Breast epithelium (tissue), 3 donors: ENCODE measurements around the gene SCN7A.

Source experiments
- POLR2AphosphoS5 ChIP-seq, 3 donors: sonication (generic); formaldehyde crosslinking; IDR thresholded peaks; one replicate each; pipeline ENCODE4 v1.6.1; 2017; ENCODE audit warnings: antibody characterized with exemption in 3 of 3
- TF ChIP-seq, protein P1 (sequence below), 3 donors: fragments of 450-650 bp; IDR thresholded peaks; one replicate each; pipeline ENCODE4 v1.5.1; 2016 to 2017; ENCODE audit warnings: antibody characterized with exemption in 3 of 3, mild to moderate bottlenecking in 3 of 3, moderate library complexity in 3 of 3

DNA sequence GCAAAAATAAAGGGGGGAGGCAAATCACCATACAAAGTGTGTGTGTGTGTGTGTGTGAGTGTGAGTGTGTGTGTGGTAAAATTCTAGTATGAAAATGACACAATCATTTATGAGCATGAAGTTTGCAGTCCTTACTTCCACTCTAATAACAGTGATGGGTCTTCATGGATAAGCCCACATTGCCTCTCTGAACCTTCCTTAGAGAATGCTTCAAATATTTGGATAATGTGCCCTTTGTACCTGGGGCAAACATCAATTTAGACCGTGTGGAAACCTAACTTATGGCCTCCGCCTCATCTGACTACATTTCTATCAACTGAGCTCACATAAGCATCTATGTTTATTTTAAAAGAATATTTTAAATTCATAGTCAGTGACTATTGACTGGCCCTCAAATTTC lies 122.0 kb downstream of the SCN7A start:
- TF ChIP-seq, protein P1, sequence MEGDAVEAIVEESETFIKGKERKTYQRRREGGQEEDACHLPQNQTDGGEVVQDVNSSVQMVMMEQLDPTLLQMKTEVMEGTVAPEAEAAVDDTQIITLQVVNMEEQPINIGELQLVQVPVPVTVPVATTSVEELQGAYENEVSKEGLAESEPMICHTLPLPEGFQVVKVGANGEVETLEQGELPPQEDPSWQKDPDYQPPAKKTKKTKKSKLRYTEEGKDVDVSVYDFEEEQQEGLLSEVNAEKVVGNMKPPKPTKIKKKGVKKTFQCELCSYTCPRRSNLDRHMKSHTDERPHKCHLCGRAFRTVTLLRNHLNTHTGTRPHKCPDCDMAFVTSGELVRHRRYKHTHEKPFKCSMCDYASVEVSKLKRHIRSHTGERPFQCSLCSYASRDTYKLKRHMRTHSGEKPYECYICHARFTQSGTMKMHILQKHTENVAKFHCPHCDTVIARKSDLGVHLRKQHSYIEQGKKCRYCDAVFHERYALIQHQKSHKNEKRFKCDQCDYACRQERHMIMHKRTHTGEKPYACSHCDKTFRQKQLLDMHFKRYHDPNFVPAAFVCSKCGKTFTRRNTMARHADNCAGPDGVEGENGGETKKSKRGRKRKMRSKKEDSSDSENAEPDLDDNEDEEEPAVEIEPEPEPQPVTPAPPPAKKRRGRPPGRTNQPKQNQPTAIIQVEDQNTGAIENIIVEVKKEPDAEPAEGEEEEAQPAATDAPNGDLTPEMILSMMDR (IDR thresholded peaks at IDR 0.05): no peak
- no peak for TF ChIP-seq POLR2AphosphoS5 (IDR thresholded peaks at IDR 0.05)
